Fibroblast of skin of left biceps (primary cell): ENCODE data around the gene MAP4K1.
"Not testable (repeated sequence)": the region's sequence is repeated elsewhere in the genome, so short reads cannot be mapped to it uniquely, and the experiment has no call there.

Source experiments
- DNase-seq, 2 experiments: peaks; one replicate each; pipeline ENCODE4 v3.0.0-alpha.2; 2013; ENCODE audit warnings: low read depth in 2 of 2

Gene MAP4K1

DNA sequence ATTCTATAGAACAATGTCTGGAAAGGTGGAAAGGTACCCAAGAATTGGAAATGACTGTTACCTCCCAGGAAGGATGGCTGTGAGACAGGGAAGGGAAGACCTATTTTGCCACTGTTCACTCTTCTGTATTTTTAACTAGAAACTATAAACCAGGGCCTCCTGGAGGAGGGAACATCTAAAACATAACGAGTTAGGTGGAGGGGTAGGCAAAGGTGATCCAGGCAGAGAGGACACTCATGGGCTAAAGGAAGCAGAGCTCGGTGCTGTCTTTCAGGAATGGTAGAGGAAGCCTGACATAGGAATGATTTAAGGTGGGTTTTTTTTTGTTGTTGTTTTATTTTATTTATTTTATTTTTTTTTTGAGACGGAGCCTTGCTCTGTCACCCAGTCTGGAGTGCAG is 7.1 kb upstream of the MAP4K1 start:
- no peak for DNase-seq

DNA sequence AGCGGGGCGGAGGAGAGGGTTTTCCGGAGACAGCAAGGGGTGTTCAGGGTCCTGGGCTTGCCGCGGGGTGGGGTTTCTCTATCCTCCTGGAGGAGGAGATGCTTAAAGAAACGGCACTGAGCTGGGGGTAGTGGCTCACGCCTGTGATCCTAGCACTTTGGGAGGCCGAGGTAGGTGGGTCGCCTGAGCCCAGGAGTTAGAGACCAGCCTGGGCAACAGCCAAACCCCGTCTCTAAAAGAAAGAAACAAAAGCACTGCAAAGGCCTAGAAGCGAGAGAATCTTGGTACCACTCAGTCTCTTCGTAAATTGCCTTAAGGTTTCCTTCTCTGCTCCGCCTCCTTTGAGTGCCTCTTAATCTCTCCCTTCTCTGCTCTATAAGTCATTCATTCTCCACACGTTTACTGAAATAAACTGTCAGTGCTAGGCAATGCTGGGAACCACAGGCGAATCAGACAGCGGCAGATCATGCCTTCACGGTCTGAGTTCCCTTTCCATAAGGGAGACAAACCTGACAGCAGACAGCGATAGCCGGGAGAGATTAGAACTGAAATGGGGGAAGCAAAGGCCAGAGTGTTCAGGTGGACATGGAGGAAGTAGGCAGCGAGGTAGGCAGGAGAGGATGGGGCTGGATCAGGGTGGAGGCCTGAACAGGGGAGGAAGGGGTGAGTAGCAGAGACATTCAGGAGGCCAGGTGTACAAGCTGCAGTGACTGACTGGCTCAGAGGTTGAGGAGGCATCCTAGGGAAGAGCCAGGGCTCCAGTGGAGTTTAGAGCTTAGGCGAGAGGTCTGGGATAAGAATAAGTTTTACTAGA is 1.8 kb upstream of the MAP4K1 start:
- DNase-seq, result no peak

DNA sequence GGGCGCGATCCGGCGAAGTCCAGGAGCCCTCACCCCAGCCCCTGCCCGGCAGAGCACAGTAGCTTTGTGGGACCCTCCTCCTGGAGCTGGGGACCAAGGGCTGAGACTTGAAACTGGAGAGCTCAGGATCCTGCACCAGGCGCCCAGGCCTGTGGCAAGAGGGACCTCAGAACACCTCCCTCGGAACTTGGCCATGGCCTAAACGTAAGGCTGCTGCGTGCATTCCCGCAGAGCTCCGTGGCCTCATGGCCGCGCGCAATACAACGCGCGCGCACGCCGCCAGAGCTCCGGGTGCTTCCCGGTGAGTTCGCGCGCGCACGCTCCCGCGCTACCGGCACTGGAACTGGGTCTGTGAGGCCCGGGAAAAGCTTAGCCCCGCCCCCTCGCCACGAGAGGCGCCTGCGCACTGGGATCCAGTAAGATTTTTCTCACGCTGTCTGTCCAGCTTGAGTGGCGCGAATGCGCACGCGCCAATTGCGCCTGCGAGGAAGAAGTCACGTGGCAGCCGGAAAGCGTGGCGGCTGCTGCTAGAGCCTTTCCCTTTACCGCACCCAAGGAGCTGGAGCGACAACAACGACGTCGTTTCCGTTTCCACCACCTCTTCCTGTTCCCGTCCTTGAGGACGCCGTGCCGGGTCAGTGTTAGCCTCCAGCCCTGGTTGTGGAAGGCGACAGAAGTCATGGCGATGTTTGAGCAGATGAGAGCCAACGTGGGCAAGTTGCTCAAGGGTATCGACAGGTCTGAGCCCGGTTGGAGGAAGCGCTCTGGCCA is 1.0 kb upstream of the MAP4K1 start, which contains the start of gene EIF3K:
Gene EIF3K (plus strand): TSS at position 599 of the 771 bp plus-strand sequence. CDS start 81 bp downstream, at position 680.
- peak; percentile 95 for DNase-seq

DNA sequence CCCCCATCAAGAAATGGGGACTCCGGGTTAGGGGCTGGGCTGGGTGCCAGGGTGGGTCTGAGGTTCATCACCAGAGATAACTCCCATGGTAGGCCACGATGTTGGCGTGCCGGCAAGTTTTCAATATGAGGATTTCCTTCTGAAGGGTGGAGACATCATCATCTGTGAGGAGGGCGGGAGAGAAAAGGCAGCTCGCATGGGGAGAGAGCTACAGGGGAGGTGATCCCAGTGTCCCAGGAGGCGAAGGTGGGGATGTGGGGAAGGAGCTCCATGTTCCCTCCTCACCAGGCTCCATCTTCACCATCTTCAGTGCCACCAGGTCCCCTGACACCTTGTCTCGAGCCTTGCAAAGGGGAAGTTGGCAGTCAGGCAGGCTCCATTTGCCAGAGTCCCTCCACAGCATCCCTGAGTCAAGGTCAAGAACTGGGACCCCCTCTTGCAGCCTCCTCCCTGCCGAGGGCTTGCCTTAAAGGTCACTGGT is 430 bp downstream of the MAP4K1 start:
- no peak for DNase-seq

DNA sequence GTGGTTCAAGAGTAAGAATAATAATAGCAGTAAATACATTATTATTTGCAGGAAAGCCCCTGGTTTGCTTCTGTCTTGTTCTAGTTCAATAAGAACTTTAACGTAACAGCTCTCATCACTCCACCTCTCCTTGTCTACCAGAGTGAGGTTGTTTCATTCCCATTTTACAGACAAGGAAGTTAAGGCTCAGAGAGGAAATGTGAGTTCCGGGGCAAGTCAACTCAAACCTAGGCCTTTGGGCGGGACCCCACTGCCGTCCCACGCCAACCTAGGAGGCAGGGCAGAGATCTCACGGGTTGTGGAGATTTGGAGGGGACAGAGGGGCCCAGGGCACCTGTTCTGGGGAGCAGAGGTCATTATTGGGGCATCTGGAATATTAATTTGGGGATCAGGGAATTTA is 1.5 kb downstream of the MAP4K1 start:
- DNase-seq, result no peak

DNA sequence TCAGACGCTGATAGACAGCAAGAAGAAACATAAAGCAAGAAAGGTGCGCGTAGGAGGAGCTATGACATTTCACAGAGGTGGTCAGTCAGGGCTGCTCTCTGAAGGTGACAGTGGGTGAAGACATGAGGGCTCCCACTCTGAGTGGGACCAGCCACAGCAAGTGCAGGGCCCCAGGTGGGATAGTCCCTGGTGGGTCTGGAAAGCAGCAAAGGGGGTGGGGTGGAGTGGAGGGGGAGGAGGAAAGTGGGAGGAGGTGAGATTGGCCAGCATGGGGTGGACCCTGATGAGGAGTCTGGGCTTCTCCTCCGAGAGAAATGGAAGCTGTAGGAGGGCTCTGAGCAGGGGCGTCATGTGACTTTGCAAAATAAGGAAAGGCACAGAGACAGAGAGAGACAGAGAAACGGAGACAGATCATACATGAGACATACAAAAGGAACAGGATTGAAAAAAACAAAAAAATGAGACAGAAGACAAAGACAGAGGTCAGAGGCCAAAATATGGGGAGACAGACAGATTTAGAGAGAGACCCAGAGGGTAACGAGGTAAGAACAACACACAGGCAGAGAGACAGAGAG is 2.7 kb downstream of the MAP4K1 start:
- no peak for DNase-seq

DNA sequence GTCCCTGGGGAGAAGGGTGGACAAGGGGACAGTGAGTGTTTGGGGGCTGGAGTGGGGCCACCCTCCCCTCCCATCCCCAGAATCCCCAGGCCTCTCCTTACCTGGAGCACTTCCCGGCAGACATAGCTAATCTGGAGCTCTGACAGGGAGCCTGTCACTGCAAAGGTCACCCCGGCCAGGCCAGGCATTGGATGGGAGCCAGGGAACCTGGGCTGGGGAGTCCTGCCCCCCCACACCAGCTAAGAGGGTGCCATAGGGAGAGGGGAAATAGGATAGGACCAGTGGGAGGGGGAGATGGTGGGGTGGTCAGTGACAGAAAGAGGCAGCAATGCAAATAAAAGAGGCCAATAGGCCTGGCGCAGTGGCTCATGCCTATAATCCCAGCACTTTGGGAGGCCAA is 3.5 kb downstream of the MAP4K1 start:
- DNase-seq, result no peak

DNA sequence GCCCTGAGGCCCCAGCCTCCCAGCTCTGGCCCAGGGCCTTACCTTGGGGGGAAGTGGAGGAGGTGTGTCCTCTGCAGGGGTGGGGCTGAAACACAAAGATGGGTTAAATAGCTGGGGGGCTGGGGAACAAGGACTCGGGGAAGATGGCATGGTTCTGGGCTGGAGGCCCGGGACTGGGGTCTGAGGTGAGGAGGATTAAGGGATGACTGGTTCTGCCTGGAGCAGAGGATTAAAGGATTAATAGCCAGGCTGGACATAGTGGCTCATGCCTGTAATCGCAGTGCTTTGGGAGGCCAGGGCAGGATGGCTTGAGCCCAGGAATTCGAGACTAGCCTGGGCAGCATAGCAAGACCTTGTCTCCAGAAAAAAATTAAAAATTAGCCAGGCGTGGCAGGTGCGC is 11.6 kb downstream of the MAP4K1 start:
- DNase-seq, result no peak

DNA sequence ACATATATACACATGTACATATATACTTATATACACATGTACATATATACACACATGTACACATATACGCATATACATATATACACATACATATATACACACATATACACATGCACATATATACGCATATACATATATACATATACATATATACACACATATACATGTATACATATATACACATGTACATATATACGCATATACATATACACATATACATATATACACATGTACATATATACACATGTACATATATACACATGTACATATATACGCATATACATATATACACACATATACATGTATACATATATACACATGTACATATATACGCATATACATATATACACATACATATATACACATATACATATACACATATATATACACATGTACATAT is 14.9 kb downstream of the MAP4K1 start:
- DNase-seq, result not testable (repeated sequence)

DNA sequence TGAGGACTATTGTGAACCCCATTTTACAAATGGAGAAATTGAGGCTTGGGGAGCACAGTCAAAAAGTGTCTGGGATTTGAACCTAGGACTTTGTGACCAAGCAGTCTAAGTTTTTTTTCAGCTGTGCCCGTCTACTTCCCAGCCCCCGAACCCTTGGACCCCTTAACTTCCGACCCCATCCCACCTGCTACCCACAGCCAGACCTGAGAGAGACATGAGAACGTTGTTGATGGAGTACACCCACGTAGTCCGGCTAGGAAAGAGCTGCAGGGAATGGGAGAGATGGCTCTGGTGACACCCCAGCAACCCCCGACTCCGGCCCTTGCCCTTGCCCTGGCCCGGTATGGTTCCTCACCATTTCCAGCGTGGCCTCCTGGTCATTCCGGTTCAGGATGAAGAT is 18.0 kb downstream of the MAP4K1 start:
- no peak for DNase-seq

DNA sequence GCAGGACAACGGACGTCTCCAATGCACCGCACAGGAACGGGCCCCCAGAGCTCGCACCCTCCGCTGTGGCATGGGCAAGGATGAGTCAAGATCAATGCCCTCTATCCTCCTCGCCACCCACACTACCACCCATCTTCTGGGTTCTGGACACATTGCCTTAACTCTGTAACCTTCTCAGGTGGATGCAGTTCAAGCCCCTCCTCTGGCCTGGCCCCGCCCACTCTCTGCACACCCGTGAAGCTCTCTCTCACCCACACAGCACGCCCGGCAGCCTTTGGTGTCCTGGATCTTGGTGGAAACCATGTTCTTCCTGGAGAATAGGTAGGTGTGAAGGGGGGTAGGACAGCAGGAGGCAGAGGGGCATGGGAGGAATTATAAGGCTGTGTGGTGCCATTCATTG is 20.7 kb downstream of the MAP4K1 start:
- DNase-seq, result no peak

DNA sequence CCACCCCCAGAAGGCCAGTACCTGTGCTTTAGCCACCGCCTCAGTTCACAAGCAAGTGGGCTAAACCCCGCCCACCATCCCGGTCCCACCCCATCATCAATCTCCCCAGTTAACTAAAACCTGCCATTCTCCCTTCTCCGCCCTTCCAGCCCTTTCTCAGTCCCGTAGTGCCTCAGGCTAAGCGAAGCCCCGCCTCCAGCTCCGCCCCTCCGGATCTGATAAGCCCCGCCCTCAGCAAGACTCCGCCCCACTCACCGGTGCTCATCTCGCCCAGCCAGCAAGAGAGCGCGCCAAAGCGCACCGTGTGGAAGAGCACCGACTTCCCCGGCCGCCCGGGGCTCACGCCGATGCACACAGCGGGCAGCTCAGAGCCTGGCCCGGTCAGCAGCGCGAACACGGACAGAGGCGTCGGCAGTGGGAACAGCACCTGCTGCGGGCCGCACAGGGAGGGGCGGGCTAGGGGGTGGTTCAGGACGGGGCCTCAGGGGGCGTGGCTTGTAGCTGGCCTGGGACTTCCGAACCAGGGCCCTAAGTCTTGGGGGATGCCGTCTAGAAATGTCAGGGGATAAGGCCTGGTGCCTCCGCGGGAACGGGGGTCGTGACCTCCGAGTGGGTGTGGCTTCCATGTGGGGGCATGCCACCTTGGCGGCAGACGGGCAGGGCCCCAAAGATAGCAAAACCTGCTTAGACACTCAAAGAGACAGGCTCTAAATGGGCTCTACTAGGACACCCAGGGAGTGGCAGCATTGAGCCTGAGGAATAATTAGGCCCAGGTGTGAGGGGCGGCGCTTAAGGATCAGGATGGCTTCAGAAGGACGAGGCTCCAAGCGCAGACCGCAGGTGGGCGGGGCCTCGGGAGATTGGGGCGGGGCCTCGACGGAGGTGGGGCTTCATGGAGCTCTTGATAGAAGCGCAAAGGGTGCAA is 21.4 kb downstream of the MAP4K1 start:
- DNase-seq, result no peak

DNA sequence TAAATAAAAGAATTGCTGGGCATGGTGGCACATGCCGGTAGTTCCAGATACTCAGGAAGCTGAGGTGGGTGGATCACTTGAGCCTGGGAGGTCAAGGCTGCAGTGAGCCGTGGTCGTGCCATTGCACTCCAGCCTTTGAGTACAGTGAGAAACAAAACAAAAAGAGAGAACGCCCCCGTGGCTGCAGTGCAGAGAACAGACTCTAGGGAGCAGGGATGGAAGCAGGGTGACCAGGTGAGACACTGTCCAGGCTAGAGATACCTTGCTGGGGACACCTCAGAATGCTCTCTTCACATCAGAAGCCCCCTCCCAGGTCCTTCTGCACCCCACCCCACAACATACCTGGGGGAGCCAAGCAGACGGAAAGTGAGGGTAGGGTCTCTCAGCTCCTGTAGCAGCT is 24.8 kb downstream of the MAP4K1 start:
- no peak for DNase-seq

DNA sequence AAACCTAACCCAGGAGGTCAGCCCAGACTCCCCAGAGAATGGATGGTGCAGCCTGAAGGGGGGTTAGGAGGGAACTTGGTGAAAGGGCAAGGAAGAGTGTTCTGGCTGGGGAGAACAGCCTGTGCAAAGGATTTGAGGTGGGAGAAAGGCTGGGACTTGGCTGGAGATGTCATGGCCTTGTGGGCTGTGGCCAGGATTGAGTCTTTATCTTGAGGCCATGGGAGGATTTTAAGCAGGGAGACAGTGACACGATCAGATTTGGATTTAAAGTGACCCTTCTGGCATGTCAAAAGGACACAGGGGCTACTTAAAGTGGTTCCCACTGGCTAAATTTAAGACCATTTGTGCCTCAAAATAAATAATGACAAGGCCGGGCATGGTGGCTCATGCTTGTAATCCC is 29.7 kb downstream of the MAP4K1 start:
- DNase-seq, result no peak

DNA sequence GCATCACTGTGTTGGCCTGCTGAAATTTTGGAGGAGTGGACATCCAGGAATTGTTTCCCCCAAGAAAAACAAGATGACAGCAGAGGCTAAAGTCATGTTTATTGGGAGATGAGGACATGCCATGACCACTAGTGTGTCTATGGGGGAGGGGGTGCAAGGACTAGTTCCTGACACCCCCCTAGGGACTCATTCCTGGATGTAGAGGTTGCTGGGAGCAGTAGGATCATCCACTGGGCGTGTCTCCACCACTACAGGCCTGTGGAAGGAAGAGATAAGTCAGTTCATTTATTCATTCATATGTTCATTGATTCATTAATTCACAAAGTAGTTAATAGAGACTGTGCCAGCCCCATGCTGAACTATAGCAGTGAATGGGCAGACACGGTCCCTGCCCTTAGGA is 30.2 kb downstream of the MAP4K1 start:
- DNase-seq, result no peak

DNA sequence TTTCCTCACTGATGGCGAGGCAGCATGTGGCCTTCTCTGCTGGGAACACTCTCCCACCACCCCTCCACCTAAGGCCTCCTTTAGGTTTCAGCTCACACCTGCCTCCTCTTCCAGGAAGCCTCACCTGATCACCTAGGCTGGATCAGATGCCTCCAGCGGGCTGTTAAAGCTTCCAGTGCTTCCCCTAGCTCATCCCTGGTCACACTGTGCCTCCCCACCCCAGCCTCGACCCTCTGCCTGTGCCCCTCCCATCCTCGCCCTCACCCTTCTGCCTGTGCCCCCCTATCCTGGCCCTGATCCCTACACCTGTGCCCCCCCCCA is 33.8 kb downstream of the MAP4K1 start:
- no peak for DNase-seq

DNA sequence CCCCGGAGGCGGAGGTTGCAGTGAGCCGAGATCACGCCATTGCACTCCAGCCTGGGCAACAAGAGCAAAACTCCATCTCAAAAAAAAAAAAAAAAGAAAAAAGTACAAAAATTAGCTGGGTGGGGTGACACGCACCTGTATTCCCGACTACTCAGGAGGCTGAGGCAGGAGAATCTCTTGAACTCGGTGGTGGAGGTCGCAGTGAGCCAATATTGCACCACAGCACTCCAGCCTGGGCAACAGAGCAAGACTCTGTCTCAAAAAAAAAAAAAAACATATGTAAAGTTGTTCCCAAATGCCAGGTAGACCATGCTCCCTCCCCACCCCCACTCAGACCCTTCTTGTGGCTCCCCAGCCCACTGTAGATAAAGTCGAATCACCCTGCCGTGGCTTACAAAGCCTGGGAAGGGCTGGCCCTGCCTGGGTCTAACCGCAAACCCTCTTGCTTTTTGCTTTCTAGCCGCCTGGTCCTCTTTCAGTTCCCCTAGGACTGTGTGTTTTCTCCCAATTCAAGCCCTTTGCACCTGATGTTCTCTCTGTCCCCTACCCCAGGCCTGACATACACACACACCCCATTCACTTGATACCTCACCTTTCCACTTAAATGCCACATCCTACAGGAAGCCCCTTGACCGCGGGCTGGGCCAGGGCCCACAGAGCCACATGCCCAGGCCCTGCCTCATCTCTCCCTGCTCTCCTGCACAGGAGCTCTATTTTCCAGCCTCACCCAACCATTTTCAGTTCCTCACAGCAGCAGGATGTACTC is 34.4 kb downstream of the MAP4K1 start:
- DNase-seq, result no peak

DNA sequence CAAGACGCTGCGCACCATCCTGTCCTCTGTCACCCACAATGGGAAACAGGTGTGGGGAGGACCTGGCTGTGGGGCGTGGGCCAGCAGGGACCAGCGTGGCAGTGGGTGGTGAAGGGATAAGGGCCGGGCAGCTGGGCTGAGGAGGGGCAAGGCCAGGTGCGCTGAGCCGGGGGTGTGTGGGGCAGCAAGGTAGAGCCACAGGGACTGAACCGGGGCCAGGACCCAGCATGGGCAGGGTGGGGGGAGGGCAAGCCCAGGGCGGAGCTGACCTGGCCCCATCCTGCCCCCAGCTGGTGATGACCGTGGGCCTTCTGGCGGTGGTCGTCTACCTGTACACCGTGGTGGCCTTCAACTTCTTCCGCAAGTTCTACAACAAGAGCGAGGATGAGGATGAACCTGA is 37.7 kb downstream of the MAP4K1 start:
- DNase-seq, result no peak

DNA sequence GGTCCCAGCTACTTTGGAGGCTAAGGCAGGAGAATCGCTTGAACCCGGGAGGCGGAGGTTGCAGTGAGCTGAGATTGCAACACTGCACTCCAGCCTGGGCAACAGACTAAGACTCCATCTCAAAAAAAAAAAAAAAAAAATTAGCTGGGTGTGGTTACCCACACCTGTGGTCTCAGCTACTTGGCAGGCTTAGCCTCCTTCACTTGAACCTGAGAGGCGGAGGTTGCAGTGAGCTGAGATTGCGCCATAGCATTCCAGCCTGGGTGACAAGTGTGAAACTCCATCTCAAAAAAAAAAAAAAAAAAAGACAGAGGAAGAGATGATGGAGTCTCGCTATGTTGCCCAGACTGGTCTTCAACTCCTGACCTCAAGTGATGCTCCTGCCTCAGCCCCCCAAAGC is 38.4 kb downstream of the MAP4K1 start:
- not testable (repeated sequence) for DNase-seq

DNA sequence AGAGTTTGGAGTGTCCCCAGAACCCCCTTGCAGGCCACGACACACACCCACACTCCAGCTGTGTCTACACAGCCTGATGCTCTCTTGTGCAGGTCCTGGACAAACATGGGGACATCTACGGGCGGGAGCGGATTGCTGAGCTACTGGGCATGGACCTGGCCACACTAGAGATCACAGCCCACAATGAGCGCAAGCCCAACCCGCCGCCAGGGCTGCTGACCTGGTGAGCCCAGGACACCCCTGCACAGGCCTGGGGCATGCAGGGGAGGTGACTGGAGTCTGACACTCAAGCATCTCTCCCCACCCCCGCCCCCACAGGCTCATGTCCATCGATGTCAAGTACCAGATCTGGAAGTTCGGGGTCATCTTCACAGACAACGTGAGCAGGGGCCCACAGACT is 39.9 kb downstream of the MAP4K1 start:
- no peak for DNase-seq

DNA sequence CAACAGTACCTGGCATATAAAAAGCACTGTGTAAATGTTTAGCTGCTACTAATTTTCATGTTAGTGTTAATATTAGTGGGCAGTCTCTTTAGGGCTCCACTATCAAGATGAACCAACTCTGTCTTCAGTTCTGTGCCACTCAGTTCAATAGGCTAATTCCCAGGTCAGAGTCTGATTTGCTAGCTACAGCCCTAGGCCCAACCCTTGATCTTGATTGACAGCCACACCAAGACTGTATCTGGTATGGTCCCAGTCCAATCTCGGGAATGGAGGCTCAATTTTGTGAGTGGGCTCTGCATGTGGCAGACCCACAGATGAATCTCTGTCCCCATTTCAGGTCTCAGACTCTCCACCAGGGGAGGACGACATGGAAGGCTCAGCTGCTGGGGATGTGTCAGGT is 46.1 kb downstream of the MAP4K1 start:
- no peak for DNase-seq
